ENCODE results near the gene KRTAP9-1.
"Not testable (repeated sequence)": the region's sequence is repeated elsewhere in the genome, so short reads cannot be mapped to it uniquely, and the experiment has no call there.

KRTAP9-1 gene

GRCh38 chr17:41184480-41184961, 5.2 kb upstream of the KRTAP9-1 start, which contains the start of gene KRTAP4-1:
Gene KRTAP4-1 (minus strand): TSS chr17:41184911. CDS start chr17:41184854, 57 bp downstream.
- DNase-seq = no peak

GRCh38 chr17:41185001-41185400, 4.7 kb upstream of the KRTAP9-1 start:
- DNase-seq = no peak

GRCh38 chr17:41186872-41187271, 2.8 kb upstream of the KRTAP9-1 start:
- DNase-seq = no peak

- no peak for DNase-seq
Measured at GRCh38 chr17:41190328-41190727, 641 bp downstream of the KRTAP9-1 start.

GRCh38 chr17:41196068-41196467, 6.4 kb downstream of the KRTAP9-1 start:
- no peak for DNase-seq

GRCh38 chr17:41199421-41200078, 9.9 kb downstream of the KRTAP9-1 start:
- DNase-seq = no peak

- DNase-seq = no peak
Measured at GRCh38 chr17:41211845-41212466, 22.3 kb downstream of the KRTAP9-1 start.

- DNase-seq = no peak
Measured at GRCh38 chr17:41212524-41213169, 23.0 kb downstream of the KRTAP9-1 start.

GRCh38 chr17:41215681-41216080, 26.0 kb downstream of the KRTAP9-1 start:
- DNase-seq = no peak

GRCh38 chr17:41223821-41224220, 34.1 kb downstream of the KRTAP9-1 start:
- no peak for DNase-seq

- no peak for DNase-seq
Measured at GRCh38 chr17:41226051-41226450, 36.4 kb downstream of the KRTAP9-1 start.

- DNase-seq = not testable (repeated sequence)
Measured at GRCh38 chr17:41226598-41227095, 37.0 kb downstream of the KRTAP9-1 start, which contains the start of gene KRTAP9-2. Gene KRTAP9-2 (plus strand): TSS chr17:41226648. CDS start chr17:41226655, 7 bp downstream.

GRCh38 chr17:41230094-41230493, 40.4 kb downstream of the KRTAP9-1 start:
- DNase-seq = no peak

GRCh38 chr17:41231731-41232130, 42.0 kb downstream of the KRTAP9-1 start:
- no peak for DNase-seq

GRCh38 chr17:41232399-41233105, 42.9 kb downstream of the KRTAP9-1 start, which contains the start of gene KRTAP9-3:
Gene KRTAP9-3 (plus strand): TSS chr17:41232449. CDS start chr17:41232502, 53 bp downstream.
- DNase-seq = not testable (repeated sequence)

GRCh38 chr17:41237116-41237515, 47.4 kb downstream of the KRTAP9-1 start:
- DNase-seq = not testable (repeated sequence)

- not testable (repeated sequence) for DNase-seq
Measured at GRCh38 chr17:41237949-41238437, 48.3 kb downstream of the KRTAP9-1 start, which contains the start of gene KRTAP9-8. Gene KRTAP9-8 (plus strand): TSS chr17:41237999. CDS start chr17:41238052, 53 bp downstream.
